ENCODE data around the gene ARHGEF40. TPM values are rescaled to one million over a fixed set of nuclear protein-coding genes. Genes with fewer than 3 reads are reported as not detected.
A peak's percentile ranks its signal among the peaks of the same experiment; 100 is the strongest.

ARHGEF40 gene
- total RNA-seq, 2 experiments from 2014 or later, result 1.2 to 1.3 TPM

DNA sequence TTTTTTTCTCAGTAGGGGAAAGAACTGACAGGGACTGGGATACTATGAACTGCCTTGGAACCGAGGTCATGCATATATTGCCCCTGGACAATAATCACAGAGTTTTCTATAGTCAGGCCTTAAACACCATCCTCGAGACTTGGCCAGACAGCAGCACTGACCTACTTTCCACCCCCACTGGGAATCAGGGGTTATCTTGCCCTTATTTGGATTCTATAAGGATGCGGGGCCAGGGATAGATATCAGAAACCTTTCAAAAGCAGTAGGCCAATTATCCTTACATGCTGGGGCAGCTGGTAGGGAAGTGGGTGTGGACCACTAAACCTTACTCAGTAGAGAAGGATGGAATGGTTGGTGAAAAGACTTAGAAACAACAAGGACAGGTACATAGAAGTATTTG, 26.3 kb downstream of the ARHGEF40 start:
- no peak for DNase-seq
- H3K36me3 Mint-ChIP-seq (ENCODE audit: low read depth), result peaks cover 6% of the 10 kb centered on the region
- ChIA-PET CTCF (interaction anchor here (0.7 to 7.3 kb wide), 5 partner anchors 10 to 125 kb away, joined by 3 to 116 read pairs (median 6); no protein-coding TSS in a partner anchor), POLR2A (interaction anchor here (1.2 to 3.7 kb wide), 3 partner anchors 9 to 90 kb away, joined by 3 to 12 read pairs (median 6); no protein-coding TSS in a partner anchor)
- H3K4me1 Mint-ChIP-seq (ENCODE audit: low read depth), result peaks cover 38% of the 10 kb centered on the region
- no peak for ATAC-seq (ENCODE audit: poor library complexity)
- TF ChIP-seq, protein P1, sequence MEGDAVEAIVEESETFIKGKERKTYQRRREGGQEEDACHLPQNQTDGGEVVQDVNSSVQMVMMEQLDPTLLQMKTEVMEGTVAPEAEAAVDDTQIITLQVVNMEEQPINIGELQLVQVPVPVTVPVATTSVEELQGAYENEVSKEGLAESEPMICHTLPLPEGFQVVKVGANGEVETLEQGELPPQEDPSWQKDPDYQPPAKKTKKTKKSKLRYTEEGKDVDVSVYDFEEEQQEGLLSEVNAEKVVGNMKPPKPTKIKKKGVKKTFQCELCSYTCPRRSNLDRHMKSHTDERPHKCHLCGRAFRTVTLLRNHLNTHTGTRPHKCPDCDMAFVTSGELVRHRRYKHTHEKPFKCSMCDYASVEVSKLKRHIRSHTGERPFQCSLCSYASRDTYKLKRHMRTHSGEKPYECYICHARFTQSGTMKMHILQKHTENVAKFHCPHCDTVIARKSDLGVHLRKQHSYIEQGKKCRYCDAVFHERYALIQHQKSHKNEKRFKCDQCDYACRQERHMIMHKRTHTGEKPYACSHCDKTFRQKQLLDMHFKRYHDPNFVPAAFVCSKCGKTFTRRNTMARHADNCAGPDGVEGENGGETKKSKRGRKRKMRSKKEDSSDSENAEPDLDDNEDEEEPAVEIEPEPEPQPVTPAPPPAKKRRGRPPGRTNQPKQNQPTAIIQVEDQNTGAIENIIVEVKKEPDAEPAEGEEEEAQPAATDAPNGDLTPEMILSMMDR (IDR thresholded peaks at IDR 0.05), result no peak
- H3K27ac Mint-ChIP-seq, result peak overlapping the region; percentile 84
- intact Hi-C loops (cut with DNase I, micrococcal nuclease), result no loop called here
- no peaks in the 10 kb centered on the region for H3K9me3 Mint-ChIP-seq
- peak overlapping the region; percentile 88 for H3K4me3 Mint-ChIP-seq
- Histone ChIP-seq H3K9me3 (ENCODE audit: control insufficient read depth in 1 of 2, insufficient read depth in 1 of 2, low read length in 2 of 2) (no peaks in the 10 kb centered on the region), H3K27me3 (ENCODE audit: control insufficient read depth in 1 of 2, insufficient read depth in 2 of 2, low read length in 2 of 2) (no peaks in the 10 kb centered on the region), H3K36me3 (ENCODE audit: insufficient read depth, low read length) (no peaks in the 10 kb centered on the region), H3K4me3 (ENCODE audit: low read length) (no peak overlapping the region), H3K4me1 (ENCODE audit: insufficient read depth, low read length) (peaks cover 29% of the 10 kb centered on the region), H3K27ac (ENCODE audit: low read depth in 1 of 2, low read length in 2 of 2) (peak overlapping the region in 1 of 2 donors; percentile 74)
- no peaks in the 10 kb centered on the region for H3K27me3 Mint-ChIP-seq

DNA sequence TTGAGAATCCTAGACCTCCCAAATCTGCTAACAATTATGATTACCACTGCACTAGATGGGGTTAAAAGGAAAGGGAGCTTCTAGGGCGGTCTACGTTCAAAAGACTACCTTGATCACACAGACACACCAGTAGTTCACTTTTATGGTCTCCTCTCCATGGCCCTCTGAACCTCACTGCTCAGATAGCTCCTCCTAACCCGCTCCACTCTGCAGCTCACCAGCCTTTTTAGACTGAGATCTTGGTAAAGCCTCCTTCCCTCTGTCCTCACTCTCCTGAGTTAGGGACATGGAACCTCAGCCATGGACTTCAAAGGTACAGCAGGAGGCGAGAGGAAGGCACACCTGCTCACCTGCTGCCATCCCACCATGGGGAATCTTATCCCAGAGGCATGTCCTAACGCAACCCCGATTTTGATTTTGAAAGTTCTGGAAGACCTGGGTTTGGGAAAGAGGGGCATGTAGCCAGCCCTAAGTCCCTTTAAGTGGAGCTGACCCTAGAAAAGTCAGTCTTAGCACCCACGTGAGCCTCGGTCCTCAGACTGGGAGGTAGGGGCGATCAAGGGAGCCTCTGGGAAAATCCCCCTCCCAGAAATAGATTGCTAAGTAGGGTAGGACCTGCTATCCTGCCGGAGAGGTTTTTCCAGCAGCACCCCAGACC, 27.0 kb downstream of the ARHGEF40 start:
- CTCF ChIA-PET, result interaction anchor here (0.7 to 7.3 kb wide), 6 partner anchors 9 to 126 kb away, joined by 3 to 116 read pairs (median 4); no protein-coding TSS in a partner anchor
- no peaks in the 10 kb centered on the region for H3K9me3 ChIP-seq (ENCODE audit: control insufficient read depth in 1 of 2, insufficient read depth in 1 of 2, low read length in 2 of 2)
- H3K27ac ChIP-seq (ENCODE audit: low read depth in 1 of 2, low read length in 2 of 2), result peak overlapping the region; percentile 26 to 74
- intact Hi-C loops (cut with DNase I, micrococcal nuclease), result no loop called here
- H3K27ac Mint-ChIP-seq, result peak overlapping the region; percentile 84
- H3K4me1 Mint-ChIP-seq (ENCODE audit: low read depth), result peaks cover 38% of the 10 kb centered on the region
- H3K27me3 Mint-ChIP-seq, result no peaks in the 10 kb centered on the region
- ATAC-seq (ENCODE audit: poor library complexity), result peak; percentile 27
- TF ChIP-seq, protein P1 (IDR thresholded peaks at IDR 0.05), result no peak
- H3K4me1 ChIP-seq (ENCODE audit: insufficient read depth, low read length), result peaks cover 28% of the 10 kb centered on the region
- no peaks in the 10 kb centered on the region for H3K9me3 Mint-ChIP-seq
- H3K36me3 Mint-ChIP-seq (ENCODE audit: low read depth), result peaks cover 6% of the 10 kb centered on the region
- peak in 1 of 14 experiments; percentile 39 for DNase-seq
- H3K4me3 ChIP-seq (ENCODE audit: low read length), result peak overlapping the region; percentile 41
- H3K4me3 Mint-ChIP-seq, result peak overlapping the region; percentile 88
- POLR2A ChIA-PET, result interaction anchor here (1.2 to 3.7 kb wide), 4 partner anchors 10 to 91 kb away, joined by 3 to 12 read pairs (median 4); no protein-coding TSS in a partner anchor
- no peaks in the 10 kb centered on the region for H3K27me3 ChIP-seq (ENCODE audit: control insufficient read depth in 1 of 2, insufficient read depth in 2 of 2, low read length in 2 of 2)
- H3K36me3 ChIP-seq (ENCODE audit: insufficient read depth, low read length), result no peaks in the 10 kb centered on the region

DNA sequence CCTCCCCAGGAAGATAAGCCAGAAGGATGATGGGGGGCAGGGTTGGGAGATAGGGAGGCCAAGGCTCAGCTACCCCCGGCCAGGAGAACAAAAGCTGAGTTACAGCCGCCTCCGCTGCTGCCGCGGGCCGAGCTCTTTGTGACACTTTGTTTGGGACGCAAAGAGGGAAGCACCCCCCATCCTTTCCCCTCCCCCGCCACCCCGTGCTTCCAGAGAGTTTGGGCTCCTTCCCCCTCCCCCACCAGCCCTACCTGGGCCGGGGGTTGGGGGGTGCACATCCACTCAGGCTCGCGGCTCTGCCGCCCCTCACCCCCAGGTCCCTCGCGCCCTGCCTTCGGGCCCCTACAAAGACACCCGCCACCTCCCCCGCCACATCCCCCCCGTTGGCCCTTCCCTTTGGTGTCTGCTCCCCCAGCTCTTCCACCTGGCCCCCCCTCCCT, 27.6 kb downstream of the ARHGEF40 start:
- Mint-ChIP-seq H3K9me3 (no peaks in the 10 kb centered on the region), H3K36me3 (ENCODE audit: low read depth) (peaks cover 2% of the 10 kb centered on the region), H3K4me1 (ENCODE audit: low read depth) (peaks cover 37% of the 10 kb centered on the region), H3K27me3 (no peaks in the 10 kb centered on the region), H3K27ac (peak overlapping the region; percentile 84), H3K4me3 (peak overlapping the region; percentile 88)
- ATAC-seq (ENCODE audit: poor library complexity) (peak; percentile 17), DNase-seq (peak in 3 of 14 experiments; percentile 35 to 63 (median 57))
- H3K27ac ChIP-seq (ENCODE audit: low read depth in 1 of 2, low read length in 2 of 2), result peak overlapping the region; percentile 26 to 74
- POLR2A ChIA-PET, result interaction anchor here (1.2 to 3.7 kb wide), 4 partner anchors 10 to 91 kb away, joined by 3 to 12 read pairs (median 4); no protein-coding TSS in a partner anchor
- CTCF ChIA-PET, result interaction anchor here (0.8 to 7.3 kb wide), 3 partner anchors 8 to 83 kb away, joined by 3 to 116 read pairs (median 4); no protein-coding TSS in a partner anchor
- H3K4me3 ChIP-seq (ENCODE audit: low read length), result peak overlapping the region; percentile 41
- TF ChIP-seq, protein P1 (IDR thresholded peaks at IDR 0.05), result no peak
- H3K36me3 ChIP-seq (ENCODE audit: insufficient read depth, low read length), result no peaks in the 10 kb centered on the region
- intact Hi-C loops (cut with DNase I, micrococcal nuclease), result no loop called here
- no peaks in the 10 kb centered on the region for H3K27me3 ChIP-seq (ENCODE audit: control insufficient read depth in 1 of 2, insufficient read depth in 2 of 2, low read length in 2 of 2)
- peaks cover 22% of the 10 kb centered on the region for H3K4me1 ChIP-seq (ENCODE audit: insufficient read depth, low read length)
- H3K9me3 ChIP-seq (ENCODE audit: control insufficient read depth in 1 of 2, insufficient read depth in 1 of 2, low read length in 2 of 2), result no peaks in the 10 kb centered on the region
